HepG2 (cell line): ENCODE measurements around the gene PIK3C2B. TPM values are rescaled to one million over a fixed set of nuclear protein-coding genes. Genes with fewer than 3 reads are reported as not detected.
A peak's percentile ranks its signal among the peaks of the same experiment; 100 is the strongest.

Experiments
- ARID5B ChIP-seq: IDR thresholded peaks from 2 replicates; pipeline ENCODE4 v1.4.0; 2020; ENCODE audit warnings: mild to moderate bottlenecking, missing genetic modification reagents
- ERF ChIP-seq: IDR thresholded peaks from 2 replicates; pipeline ENCODE4 v1.6.1; 2018; ENCODE audit warnings: missing biosample characterization, missing genetic modification reagents
- HOXA3 ChIP-seq: sonication (generic); formaldehyde crosslinking; IDR thresholded peaks from 2 replicates; pipeline ENCODE4 v1.5.0; 2020; ENCODE audit warnings: missing genetic modification reagents
- JUN ChIP-seq: sonication (generic); formaldehyde crosslinking; IDR thresholded peaks from 2 replicates; pipeline ENCODE4 v1.4.0; 2020; ENCODE audit warnings: mild to moderate bottlenecking, missing genetic modification reagents
- KLF6 ChIP-seq: IDR thresholded peaks from 2 replicates; pipeline ENCODE4 v1.8.0; 2016; ENCODE audit warnings: missing biosample characterization, missing genetic modification reagents
- MAFK ChIP-seq, 2 experiments: IDR thresholded peaks in 1 of 2; conservative IDR thresholded peaks in 1 of 2; 2 replicates each; pipeline ENCODE4 v1.6.1; 2011; ENCODE audit warnings: improper control_type of control experiment in 2 of 2, low read length in 2 of 2
- MXI1 ChIP-seq: IDR thresholded peaks from 3 replicates; pipeline ENCODE4 v1.6.1; 2012; ENCODE audit warnings: low read depth, low read length, inconsistent platforms, borderline replicate concordance
- NR2C2 ChIP-seq: sonication (generic); formaldehyde crosslinking; IDR thresholded peaks from 2 replicates; pipeline ENCODE4 v1.4.0; 2020; ENCODE audit warnings: missing genetic modification reagents, mild to moderate bottlenecking, moderate library complexity, borderline replicate concordance
- ONECUT2 ChIP-seq: sonication (generic); formaldehyde crosslinking; IDR thresholded peaks from 2 replicates; pipeline ENCODE4 v1.4.0; 2020; ENCODE audit warnings: missing genetic modification reagents
- PCBP2 ChIP-seq: fragments of 200-400 bp; formaldehyde crosslinking; optimal IDR thresholded peaks from 2 replicates; pipeline ENCODE3; 2018; ENCODE audit warnings: low read length, low read depth; ENCODE audit not compliant: poor library complexity, severe bottlenecking
- PRDM15 ChIP-seq: sonication (generic); formaldehyde crosslinking; IDR thresholded peaks from 2 replicates; pipeline ENCODE4 v1.4.0; 2020; ENCODE audit warnings: missing genetic modification reagents
- RXRB ChIP-seq: IDR thresholded peaks from 2 replicates; pipeline ENCODE4 v1.6.1; 2016; ENCODE audit warnings: borderline replicate concordance, missing genetic modification reagents, missing compliant biosample characterization
- SETDB1 ChIP-seq: sonication (generic); formaldehyde crosslinking; IDR thresholded peaks from 2 replicates; pipeline ENCODE4 v1.5.1; 2020; ENCODE audit warnings: missing genetic modification reagents, mild to moderate bottlenecking, borderline replicate concordance
- ZNF143 ChIP-seq: sonication (generic); formaldehyde crosslinking; IDR thresholded peaks from 2 replicates; pipeline ENCODE4 v1.4.0; 2020; ENCODE audit warnings: missing genetic modification reagents
- ZNF264 ChIP-seq: sonication (generic); formaldehyde crosslinking; IDR thresholded peaks from 2 replicates; pipeline ENCODE4 v1.4.0; 2020; ENCODE audit warnings: missing genetic modification reagents
- ZNF546 ChIP-seq: sonication (generic); formaldehyde crosslinking; conservative IDR thresholded peaks from 2 replicates; pipeline ENCODE4 v1.8.1; 2023; ENCODE audit warnings: mild to moderate bottlenecking, missing genetic modification reagents
- ZNF850 ChIP-seq: sonication (generic); formaldehyde crosslinking; conservative IDR thresholded peaks from 2 replicates; pipeline ENCODE4 v1.9.0; 2021; ENCODE audit warnings: mild to moderate bottlenecking, missing genetic modification reagents
- ZSCAN25 ChIP-seq: sonication (generic); formaldehyde crosslinking; IDR thresholded peaks from 2 replicates; pipeline ENCODE4 v1.8.0; 2022; ENCODE audit warnings: mild to moderate bottlenecking, missing genetic modification reagents
- ZXDC ChIP-seq: sonication (generic); formaldehyde crosslinking; IDR thresholded peaks from 2 replicates; pipeline ENCODE4 v1.5.0; 2020; ENCODE audit warnings: mild to moderate bottlenecking, missing genetic modification reagents
- polyA plus RNA-seq, 8 experiments: library from polyadenylated mRNA; depleted of rRNA in 3 of 8; stranded (reverse) in 7 of 8; unstranded in 1 of 8; fragments of >200 nt; fragmentation: Illumina TruSeq in 4 of 8; extraction: Trizol in 4 of 8; gene quantifications; 2 replicates each; pipeline versions ENCODE4 v1.2.1 to v1.2.3, GENCODE V29; 2011 to 2016; ENCODE audit warnings: low read depth in 4 of 8, missing spikeins in 1 of 8, mixed read lengths in 1 of 8; ENCODE audit not compliant: insufficient read depth in 1 of 8
- total RNA-seq, 5 experiments: library from RNA; depleted of rRNA; stranded (reverse); fragments of >200 nt; fragmentation: Illumina TruSeq; extraction: Trizol; gene quantifications; 2 replicates each; pipeline ENCODE4 v1.2.3, GENCODE V29; 2016; ENCODE audit warnings: low read depth in 1 of 5

Gene PIK3C2B
- total and polyA plus RNA-seq, 2 of the 13 experiments (the other 11 are each of a cell fraction or from before 2014, with no cell fraction given): 3.4 to 4.5 TPM

GRCh38 chr1:204507317-204508105 lies 12.9 kb upstream of the PIK3C2B start (continued):
- TF ChIP-seq PRDM15 (CRISPR knock-in tag): no peak
- TF ChIP-seq MAFK (conservative IDR thresholded peaks at IDR 0.05 in 1 of 2, IDR thresholded peaks at IDR 0.05 in 1 of 2; ENCODE audit: low read length in 2 of 2): no peak
- no peak for TF ChIP-seq KLF6 (CRISPR knock-in tag)
- TF ChIP-seq RXRB (CRISPR knock-in tag): no peak
- TF ChIP-seq MXI1: peak; percentile 22; the same call in 1 of the 3 replicates
- TF ChIP-seq ZNF546 (CRISPR knock-in tag): no peak
- TF ChIP-seq ZNF143: no peak
- TF ChIP-seq SETDB1 (CRISPR knock-in tag): no peak
- TF ChIP-seq ERF (CRISPR knock-in tag): no peak
- no peak for TF ChIP-seq JUN (CRISPR knock-in tag)
- no peak for TF ChIP-seq NR2C2 (CRISPR knock-in tag)
- TF ChIP-seq ZNF850 (CRISPR knock-in tag): no peak
- TF ChIP-seq HOXA3 (CRISPR knock-in tag): no peak
- no peak for TF ChIP-seq ZSCAN25 (CRISPR knock-in tag)
- no peak for TF ChIP-seq ONECUT2
- TF ChIP-seq ARID5B (CRISPR knock-in tag): 0 out of 2 replicates have a peak, but pooled peaks have one; percentile 11
- TF ChIP-seq ZXDC: no peak
- no peak for TF ChIP-seq PCBP2
- peak; percentile 90; the same call in 1 of the 2 replicates for TF ChIP-seq ZNF264
